Hematopoietic multipotent progenitor cell treated with erythropoietin and hydrocortisone succinate and interleukin-3 and kit ligand, for 6 days (in vitro differentiated cells): ENCODE measurements around the gene MIER3.
A peak's percentile ranks its signal among the peaks of the same experiment; 100 is the strongest.

ENCODE experiments used
- DNase-seq: peaks from one replicate; pipeline ENCODE4 v3.0.0-alpha.2; 2015

MIER3 gene

DNA sequence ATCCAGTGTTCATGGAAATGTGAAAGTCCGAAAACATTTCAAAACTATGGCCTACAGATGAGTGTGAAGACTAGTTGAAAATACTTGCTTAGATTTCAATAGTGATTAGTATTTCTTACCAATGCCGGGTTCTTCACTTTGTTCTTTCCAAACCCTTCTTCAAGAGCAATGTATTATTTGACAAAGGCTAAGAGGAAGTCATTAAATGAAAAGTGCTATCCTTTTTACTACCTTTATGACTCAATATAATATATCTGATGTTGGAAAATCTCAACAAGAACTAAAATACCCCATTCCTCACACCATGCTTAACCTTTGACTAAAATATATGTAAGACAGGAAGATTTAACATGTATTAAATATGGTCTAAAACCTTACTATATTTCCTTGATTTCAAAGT lies 6.7 kb upstream of the MIER3 start:
- DNase-seq = no peak

DNA sequence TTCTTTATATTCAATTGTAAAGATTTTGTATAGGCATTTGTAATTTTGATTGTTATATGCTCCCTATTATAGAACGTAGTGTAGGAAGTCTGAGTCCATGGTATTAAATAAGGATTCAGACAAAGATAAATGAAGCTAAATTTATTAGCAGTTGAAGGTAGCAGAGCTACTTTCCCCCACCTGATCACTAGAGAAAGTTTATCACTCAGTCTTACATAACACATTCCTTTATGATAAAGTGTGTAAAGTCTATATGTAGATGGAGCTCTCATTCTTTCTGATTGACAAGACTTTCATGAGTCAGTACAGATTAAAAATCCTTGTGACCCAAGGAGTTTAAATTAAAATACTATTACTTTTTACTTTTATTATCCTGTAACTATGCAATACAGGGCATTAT lies 2.3 kb upstream of the MIER3 start:
- no peak for DNase-seq

DNA sequence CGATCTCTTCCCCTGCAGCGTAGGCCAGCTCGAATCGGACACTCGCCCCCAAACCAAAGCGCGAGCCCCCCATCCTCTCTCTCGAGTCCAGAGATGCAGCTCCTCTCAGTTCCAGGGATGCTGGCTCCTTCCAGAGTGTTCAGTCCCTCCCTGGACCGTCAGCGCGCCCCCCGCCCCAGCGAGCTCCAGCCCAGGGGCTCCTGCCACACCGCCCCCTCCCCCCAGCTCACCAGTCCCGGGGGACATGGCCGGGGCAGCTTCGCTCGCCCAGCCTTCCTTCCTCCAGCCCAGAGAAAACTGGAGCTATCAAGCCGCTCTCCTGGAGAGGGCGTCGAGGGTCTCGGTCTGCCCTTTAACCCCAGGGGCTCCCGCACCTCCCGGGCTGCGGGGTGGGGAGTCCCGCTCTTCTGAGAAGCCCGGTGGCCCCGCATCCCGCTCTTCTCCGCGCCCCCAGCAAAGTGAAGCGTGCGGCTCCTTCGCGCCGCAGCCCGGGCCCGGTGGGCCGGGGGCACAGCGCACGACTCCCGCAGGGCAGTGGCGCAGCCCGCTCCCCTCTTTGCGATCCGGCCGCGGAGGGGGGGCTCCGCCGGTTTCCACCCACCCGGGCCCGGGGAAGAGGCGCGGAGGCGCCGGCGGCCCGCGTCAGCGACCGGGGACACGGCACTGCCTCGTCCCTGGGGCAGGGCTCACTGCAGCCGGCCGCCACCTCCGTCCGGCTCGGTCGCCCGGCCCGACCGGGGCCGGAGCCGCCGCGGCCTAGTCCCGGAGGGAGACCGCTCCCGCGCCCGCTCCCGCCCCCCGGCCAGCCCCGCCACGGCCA lies 587 bp downstream of the MIER3 start:
- peak; percentile 34 for DNase-seq

DNA sequence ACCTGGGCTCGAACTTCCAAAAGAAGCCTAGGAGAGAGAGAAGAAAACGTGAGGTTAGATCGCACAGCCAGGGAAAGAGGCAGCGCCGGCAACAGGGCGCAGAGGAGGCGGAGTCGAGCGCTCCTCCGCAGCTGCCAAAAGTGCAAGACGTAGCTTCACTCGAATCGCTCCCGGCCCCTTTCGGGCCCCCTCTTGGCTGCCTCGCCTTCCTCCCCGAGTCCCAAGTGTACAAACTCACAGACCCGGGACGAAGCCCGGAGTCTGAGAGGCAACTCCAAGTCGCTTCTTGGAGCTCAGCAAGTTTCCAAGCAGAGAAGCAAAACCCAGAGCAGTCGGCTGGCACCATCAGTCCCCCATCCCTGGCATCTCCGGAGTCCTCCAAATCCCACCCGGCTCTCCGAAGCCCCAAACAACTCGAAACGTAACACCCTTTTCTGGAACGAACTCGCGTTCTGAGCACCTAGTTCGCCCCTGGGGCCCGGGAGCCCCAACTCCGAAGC lies 1.2 kb downstream of the MIER3 start:
- peak; percentile 80 for DNase-seq

DNA sequence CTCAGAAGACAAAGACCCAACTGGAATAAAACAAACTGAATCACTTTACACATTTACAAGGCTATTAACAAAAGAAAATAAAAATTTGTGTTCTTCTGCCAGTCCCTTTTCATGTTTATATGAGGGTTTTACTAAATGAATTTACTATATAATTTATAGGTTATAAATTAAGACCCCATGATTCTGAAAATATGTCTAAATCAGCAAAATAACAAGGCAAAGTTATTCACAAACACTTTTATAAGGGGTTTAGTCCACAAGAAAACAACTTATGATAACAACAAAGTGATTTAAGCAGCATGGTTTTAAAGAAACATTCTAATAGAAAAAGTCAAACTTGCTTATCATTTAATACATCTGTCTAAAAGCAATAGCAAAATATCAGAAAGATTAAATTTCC lies 4.9 kb downstream of the MIER3 start:
- no peak for DNase-seq

DNA sequence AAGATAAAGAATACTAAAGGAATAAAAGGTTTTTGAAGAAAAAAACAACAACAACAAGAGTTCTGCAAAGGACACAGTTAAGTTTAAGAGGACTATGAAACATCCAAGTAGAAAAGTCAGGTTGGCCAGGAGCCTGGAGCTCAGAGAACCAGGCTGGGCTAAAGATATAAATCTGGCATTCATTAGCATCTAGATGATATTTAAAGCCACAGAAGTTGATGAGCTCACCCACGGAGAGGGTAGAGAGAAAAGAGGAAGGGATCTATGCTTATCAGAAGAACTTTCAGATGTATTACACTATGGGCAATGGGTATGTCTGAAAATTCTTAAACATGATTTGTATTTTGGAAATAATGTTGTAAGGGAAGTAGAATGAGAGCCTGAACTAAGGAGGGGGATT lies 9.9 kb downstream of the MIER3 start:
- DNase-seq = peak; percentile 39

DNA sequence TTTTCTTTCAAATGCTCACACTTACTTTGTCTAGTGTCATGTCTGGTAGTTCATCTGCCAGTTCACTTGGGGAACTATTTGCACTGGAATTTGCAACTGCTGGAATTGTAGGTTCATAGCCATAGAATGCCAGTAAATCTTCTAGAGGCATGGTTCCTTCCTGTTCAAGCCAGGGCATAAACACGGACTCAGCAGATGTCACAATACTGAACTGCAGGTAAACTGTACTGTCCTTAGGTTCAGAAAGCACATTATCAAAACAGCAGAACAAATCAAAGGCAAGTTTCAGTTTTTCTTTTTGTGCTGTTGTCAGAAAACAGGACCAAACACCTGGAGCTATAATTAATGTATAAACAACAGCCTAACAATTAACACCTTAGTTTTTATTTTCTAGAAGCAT lies 13.1 kb downstream of the MIER3 start:
- no peak for DNase-seq

DNA sequence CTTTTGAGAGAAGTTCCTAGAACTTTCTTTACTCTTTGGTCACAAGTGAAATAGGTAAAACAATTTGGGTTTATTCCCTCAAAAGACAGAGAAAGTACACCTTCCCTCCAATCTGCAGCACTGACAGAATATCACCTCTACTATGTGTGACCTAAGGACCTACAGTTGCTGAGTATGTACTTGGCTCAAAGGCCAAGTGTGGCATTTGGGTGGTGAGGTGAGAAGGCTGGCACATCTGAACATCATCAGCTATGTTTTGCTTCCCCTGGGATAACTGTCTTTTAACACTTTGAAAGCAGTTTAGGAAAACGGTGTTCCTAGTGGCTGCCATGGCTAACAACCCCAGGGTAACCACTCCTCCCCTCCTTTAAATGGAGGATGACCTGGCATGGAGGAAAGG lies 17.6 kb downstream of the MIER3 start:
- DNase-seq = no peak

DNA sequence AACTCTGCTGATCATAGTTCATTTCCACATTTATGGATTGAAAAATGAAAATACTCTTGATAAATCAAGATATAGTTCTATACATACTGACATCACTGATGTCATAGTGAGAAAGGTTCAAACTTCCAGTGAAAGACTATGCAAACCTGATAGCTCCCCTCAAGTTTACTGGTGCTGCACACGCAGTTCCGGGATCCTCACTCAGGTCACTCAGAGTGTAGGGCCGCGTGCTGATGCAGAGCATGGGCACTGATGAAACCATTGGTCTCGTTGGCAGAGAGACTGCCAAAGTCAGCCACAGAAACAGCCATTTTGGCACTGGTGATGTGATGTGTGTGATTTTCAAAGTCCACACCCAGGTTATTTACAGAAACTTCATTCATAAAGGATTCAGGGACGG lies 29.0 kb downstream of the MIER3 start:
- no peak for DNase-seq

DNA sequence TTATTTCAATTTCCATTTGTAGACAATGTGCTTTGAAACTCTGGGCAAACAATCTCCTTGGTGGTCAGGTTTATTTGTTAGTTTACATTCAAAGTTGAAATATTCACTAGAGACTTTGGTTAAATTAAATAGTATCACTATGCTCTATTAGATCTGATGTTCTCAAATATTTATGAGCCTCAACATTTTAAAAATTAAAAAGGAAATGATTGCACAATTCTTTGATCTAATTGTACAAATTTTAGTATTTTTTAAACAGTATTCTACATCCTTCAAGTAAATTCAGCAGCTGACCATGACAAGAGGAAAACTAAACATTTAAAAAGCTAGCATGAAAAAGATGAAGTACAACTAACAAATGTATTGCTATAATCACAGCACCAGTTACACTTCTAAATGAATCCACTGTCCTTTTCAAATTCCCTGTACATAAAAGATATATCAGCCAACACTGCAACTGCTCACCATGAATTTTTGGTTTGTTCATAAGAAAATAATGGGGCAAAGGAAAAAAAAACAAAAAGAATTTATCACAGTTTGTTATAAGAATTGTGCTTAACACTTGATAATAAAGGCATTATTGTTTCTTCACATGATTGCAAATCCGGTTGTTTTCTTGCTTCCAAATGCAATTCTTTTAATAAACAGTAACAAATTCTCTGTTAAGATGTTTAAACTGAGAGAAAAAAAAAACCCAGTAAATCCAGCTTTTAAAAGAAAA lies 31.8 kb downstream of the MIER3 start:
- DNase-seq = no peak

DNA sequence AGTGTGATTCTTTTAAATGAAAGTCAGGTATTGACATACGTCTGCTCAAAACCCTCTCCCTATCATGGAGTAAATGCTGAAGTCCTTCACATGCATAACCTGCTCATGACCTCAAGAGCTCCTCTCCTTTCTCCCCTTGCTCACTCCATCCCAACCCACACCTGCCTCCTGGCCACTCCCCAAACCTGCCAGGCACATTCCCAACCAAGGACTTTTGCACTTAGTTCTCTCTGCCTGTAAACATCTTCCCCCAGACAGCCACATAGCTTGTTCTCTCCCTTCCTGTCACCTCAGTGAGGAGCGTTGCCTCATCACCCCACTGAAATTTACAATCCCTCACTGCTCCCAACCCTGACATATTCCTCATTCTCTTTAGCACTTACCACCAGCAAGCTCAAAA lies 33.9 kb downstream of the MIER3 start:
- DNase-seq = no peak

DNA sequence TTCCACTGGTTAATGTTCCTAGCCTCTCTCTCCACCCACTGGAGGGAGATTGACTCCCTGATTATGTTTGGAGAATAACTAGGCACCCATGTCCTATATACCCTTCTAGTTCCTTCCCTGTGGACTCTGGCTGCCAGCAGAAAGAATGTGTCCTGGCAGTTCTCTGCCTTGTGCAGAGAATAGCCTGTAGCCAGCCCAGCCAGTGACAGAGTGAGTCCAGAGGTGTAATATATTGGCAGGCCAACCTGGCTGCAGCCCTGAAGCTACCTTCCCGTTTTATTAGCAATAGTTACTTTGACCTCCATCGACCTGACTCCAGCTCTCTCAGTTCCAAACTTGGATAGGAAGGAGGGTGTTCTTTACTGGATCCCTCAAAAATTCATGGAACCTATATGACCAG lies 34.4 kb downstream of the MIER3 start:
- no peak for DNase-seq

DNA sequence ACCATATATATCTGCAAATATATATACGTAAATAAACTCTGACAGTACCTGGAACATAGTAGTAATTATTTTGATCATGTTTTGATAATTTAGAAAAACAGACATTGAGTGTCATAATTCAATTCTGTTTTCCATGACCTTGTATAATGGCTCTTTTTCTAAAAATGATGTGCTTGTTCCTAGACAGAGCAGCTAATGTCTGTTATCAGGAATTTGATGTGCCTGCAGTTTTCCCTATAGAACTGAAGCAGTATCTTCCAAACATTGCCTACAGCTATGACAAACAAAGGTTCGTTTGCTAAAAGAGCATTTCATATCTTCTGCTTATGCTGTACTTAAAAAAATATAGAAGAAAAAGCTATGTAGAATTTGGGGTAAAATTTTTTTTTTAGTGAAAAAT lies 37.2 kb downstream of the MIER3 start:
- DNase-seq = no peak

DNA sequence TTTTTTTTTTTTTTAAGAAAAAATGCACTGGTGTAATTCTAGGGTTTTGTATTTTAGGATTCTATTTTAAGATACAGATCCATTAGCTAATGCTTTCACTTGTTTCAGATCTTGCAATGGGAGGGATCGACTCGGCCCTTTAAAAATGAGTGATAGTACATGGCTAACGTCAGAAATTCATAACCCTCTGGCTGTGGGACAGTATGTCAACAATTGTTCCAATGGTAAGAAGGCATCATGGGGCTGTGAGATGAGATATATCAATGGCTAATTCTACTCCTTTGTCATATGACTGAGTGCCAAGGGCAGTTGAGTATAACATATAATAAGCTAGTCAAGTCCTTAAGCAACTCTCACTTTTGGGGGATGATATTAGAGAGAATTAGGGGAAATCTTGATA lies 38.2 kb downstream of the MIER3 start:
- no peak for DNase-seq

DNA sequence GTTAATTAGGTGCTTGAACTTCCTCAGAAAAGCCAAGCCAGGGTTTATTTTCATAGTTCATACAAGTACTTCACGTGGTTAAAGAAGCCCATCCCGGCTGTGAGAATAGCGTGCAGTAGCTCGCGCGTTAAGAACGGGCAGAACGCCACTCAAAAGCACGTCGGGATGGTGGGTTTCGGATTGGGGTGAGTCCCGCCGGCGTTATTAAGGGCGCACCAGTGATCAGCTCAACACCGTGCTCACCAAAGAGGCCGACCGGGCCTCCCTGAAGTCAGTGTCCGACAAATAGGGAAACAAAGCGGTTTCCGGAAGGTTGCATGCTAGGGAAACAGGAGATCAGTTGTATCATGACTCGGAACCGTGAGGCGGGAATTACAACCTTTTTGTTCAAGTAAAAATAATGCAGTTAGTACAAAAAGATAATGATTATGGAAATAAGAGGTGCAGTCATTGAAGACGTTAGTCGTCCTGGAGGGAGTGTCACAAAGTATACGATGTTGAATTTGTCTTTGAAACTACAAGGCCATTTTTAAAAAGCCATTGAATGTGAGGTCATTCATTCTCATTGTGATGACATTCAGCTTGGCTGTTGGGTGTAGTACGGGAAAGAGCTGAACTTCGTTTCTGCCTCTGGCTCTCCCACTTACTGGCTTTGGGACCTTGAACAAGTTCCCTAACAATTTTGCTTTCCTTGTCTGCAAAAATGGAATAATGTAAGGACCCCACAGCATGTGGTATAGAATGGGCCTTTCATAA lies 41.5 kb downstream of the MIER3 start:
- DNase-seq = peak; percentile 65

DNA sequence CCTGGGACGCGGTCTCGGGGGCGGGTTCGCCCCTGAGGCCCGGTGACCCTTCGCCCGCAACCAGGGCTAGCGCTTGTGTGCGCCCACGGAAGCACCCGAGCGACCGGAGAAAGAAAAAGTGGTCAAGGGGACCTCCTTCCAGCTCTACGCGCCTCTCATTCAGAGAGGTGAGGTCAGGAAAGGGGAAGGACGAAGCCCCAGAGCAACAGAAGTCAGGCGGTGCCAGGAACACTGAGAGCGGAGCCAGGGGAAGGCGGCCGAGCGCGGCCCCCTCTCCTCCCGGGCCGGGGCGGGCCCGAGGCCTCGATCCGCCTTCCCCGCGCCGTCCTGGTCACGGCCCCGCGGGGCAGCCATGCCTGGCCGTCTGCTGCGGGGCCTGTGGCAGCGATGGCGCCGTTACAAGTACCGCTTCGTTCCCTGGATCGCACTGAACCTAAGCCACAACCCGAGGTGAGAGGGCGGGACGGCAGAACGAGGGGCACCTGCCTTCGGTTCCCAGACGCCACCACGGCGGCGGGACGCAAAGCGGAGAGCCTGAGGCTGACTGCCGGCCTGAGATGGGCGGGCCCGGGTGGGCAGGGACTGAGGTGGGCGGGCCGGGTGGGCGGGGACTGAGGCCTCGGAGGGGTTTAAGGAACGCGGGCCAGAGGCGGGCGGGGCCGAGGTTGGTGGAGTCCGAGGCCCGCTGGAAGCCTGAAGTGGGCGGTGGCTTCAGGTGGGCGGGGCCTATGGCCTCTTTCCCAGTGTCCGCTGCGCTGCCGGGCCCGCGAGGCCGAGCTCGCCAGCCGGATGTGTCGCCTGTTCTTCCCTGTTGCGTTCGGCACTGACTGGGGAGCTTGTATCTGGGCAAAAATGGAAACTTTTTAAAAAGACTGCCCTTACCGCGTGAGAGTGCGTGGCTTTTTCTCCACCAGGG lies 42.4 kb downstream of the MIER3 start, which contains the start of gene SETD9:
Gene SETD9 (plus strand): TSS at position 303 of the 916 bp plus-strand sequence. CDS start 50 bp downstream, at position 353.
- peak; percentile 99 for DNase-seq

DNA sequence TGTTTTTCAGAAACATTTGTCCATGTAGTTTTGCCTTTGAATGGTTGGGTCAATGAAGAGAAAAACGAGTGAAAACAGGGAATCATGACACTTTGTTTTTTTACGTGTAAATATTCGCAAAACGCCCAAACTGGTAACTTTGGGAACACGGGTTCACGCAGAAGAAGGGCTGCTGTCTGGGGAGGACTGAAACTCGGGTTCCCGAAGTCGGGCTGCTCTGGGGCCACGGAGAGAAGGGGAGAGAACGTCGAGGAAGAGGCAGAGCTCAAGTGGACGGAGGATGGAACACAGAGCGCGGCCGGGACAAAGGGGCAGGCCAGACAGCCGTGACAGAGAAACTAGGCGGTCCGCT lies 43.0 kb downstream of the MIER3 start:
- no peak for DNase-seq

DNA sequence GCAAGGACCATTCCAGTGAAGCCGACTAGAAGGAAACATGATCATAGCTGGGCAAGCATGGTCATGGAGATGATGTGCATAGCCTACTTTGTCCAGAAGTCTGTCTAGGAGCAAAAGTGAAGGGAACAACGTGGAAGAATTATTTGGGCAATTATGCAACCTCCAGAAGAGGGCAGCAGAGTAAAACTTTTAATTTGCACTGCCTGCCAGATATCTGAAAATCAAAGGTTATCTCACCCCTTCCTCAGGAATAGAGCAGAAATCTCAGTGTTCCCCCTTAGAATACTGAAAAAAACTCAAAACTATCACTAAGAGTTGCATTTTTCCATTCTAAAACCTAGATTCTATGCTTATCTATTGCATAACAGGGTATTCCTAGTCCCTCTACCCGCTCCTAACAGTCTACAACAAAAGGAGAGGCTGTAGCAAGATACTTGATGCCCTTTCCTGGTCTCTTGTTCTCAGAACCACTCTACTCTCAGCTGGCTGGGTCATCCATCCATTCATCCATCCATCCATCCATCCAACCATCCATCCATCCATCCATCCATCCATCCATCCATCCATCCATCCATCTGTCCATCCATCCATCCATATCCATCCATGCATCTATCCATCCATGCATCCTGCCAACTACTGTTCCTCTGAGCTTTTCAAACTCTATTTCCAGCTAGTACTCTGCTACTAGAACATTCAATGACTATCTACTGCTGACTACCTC lies 50.9 kb downstream of the MIER3 start:
- peak; percentile 72 for DNase-seq

DNA sequence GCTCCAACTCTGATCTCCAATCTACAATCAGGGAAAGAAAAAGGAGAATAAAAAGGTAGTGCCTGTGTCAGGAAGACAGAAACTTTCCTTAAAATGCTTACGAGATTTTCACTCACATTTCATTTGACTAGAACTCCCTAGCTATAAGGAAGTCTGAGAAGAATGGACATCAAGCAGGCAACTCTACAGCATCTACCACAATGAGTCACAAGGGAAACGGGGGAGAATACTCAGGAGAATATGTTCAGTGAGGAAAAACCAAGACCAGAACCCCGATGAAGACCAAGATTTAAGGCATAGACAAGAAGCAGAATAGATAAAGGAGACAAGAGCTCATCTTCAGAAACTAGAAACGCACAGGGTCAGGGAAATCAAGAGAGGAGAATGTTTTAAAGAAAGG lies 51.5 kb downstream of the MIER3 start:
- no peak for DNase-seq

DNA sequence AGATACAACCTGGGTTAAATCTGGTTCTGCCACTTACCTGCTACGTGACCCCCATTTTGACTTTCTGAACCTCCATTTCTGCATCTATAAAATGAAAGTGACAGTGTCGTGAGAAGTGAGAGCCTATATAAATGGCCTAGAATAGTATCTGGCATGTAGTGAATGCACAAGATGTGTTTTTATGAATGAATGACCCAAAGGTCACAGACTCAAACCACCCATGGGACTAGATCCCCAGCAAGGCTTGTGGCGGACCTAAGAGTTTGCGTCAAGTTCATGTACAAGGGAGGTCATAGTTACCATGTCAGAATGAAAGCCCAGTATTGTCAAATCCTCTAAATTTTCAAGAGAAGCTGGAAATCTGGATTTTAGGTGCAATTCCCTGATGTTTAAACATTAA lies 53.7 kb downstream of the MIER3 start:
- no peak for DNase-seq

DNA sequence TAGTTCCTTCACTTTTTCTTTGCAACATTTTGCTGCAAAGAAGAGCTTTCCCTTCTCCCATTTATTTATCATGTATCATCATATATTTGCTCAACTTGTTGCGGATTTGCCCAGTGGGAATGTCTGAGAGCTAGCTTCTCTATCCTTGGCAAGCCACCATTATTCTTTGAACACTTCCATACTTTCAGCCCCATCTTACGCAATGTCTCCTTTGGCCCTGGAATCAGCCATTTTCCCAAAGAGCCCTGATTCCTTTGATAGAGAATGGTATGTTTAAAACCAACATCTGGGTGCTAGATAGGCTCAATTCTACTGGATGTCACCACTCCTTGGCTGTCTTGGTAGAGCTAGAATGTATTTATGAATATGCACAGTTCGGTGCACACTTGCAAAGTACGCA lies 55.2 kb downstream of the MIER3 start:
- DNase-seq = no peak
